HCT116 (cell line): ENCODE data around the gene PLCH2. TPM values are rescaled to one million over a fixed set of nuclear protein-coding genes. Genes with fewer than 3 reads are reported as not detected.

Experiments used
- ATAC-seq: fragments of 200-7000 bp; cut with Tn5 transposase; 2 replicates; pipeline ENCODE4 v1.9.1; 2020; ENCODE audit warnings: mild to moderate bottlenecking, moderate library complexity
- BruUV-seq: library from RNA; stranded (reverse); fragments of 400-500 nt; replicated peaks from 2 replicates; lab custom pipeline; 2021; lab: Mats Ljungman, UMichigan
- CTCF ChIA-PET: fragments of 300-600 bp; sonication (Branson Sonifier 250); formaldehyde crosslinking; loops from one replicate; lab custom pipeline; 2021; ENCODE audit warnings: antibody characterized with exemption; lab: Charles Lee
- POLR2A ChIA-PET: fragments of 300-600, 350-600 bp; sonication (Branson Sonifier 250); formaldehyde crosslinking; loops from one replicate; lab custom pipeline; 2021; ENCODE audit warnings: antibody characterized with exemption; lab: Charles Lee
- RAD21 ChIA-PET, 2 experiments: fragments of 300-600 bp; sonication (Branson Sonifier 250); formaldehyde crosslinking; loops; one replicate each; lab custom pipeline; 2023; ENCODE audit warnings: low total read pairs in 2 of 2; ENCODE audit not compliant: uncharacterized antibody in 2 of 2, unreplicated experiment in 2 of 2, low non-redundant PET in 1 of 2; lab: Charles Lee
- DNase-seq: peaks from one replicate; pipeline ENCODE4 v3.0.0-alpha.2; 2010; ENCODE audit warnings: low read depth, low spot score
- H2AFZ ChIP-seq: fragments of 200-600 bp; shearing (Covaris generic), sonication (generic); 2 replicates; pipeline ENCODE4 v1.6.1; 2017; ENCODE audit warnings: low read depth, mixed run types, mixed read lengths, antibody characterized with exemption, low read length; ENCODE audit not compliant: poor library complexity, severe bottlenecking
- H3K27ac ChIP-seq: 2 replicates; pipeline ENCODE4 v1.5.1; 2012; ENCODE audit warnings: low read depth, low read length
- H3K27me3 ChIP-seq: fragments of 200-600 bp; sonication (generic); 2 replicates; pipeline ENCODE4 v1.6.1; 2016; ENCODE audit warnings: mixed run types, low read length, mixed read lengths; ENCODE audit not compliant: insufficient read depth
- H3K36me3 ChIP-seq, 2 experiments: fragments of 200-500 bp in 1 of 2; fragments of 200-600 bp in 1 of 2; sonication (Bioruptor generic) in 1 of 2; sonication (generic) in 1 of 2; 2 replicates each; pipeline versions ENCODE4 v1.5.1 to v1.6.1; 2014 to 2016; ENCODE audit warnings: low read length in 2 of 2, inconsistent platforms in 1 of 2, mixed read lengths in 1 of 2, mixed run types in 1 of 2; ENCODE audit not compliant: insufficient read depth in 2 of 2, control insufficient read depth in 1 of 2
- H3K4me1 ChIP-seq, 2 experiments: fragments of 200-600 bp in 1 of 2; sonication (generic) in 1 of 2; 2 replicates each; pipeline versions ENCODE4 v1.5.1 to v1.6.1; 2012 to 2017; ENCODE audit warnings: low read length in 2 of 2, inconsistent platforms in 1 of 2, mild to moderate bottlenecking in 1 of 2, mixed read lengths in 1 of 2, mixed run types in 1 of 2, moderate library complexity in 1 of 2; ENCODE audit not compliant: insufficient read depth in 2 of 2, control insufficient read depth in 1 of 2
- H3K4me2 ChIP-seq: fragments of 200-600 bp; sonication (generic); 2 replicates; pipeline ENCODE4 v1.6.1; 2017; ENCODE audit warnings: mixed run types, low read length, mixed read lengths
- H3K4me3 ChIP-seq, 2 experiments: fragments of 200-600 bp in 1 of 2; sonication (generic) in 1 of 2; replicated peaks in 1 of 2; 2 replicates each; pipeline ENCODE4 v1.5.1; 2011 to 2016; ENCODE audit warnings: low read length in 2 of 2, control low read depth in 1 of 2, low read depth in 1 of 2, mild to moderate bottlenecking in 1 of 2, mixed read lengths in 1 of 2, mixed run types in 1 of 2
- H3K79me2 ChIP-seq: fragments of 200-600 bp; sonication (generic); 2 replicates; pipeline ENCODE4 v1.6.1; 2017; ENCODE audit warnings: mild to moderate bottlenecking, mixed run types, low read length, moderate library complexity, mixed read lengths; ENCODE audit not compliant: insufficient read depth
- H3K9ac ChIP-seq: fragments of 200-600 bp; sonication (generic); 2 replicates; pipeline ENCODE4 v1.6.1; 2016; ENCODE audit warnings: low read length, mixed read lengths
- H3K9me2 ChIP-seq: fragments of 200-600 bp; sonication (generic), shearing (Covaris generic); 2 replicates; pipeline ENCODE4 v1.6.1; 2017; ENCODE audit warnings: mixed run types, mild to moderate bottlenecking, moderate library complexity; ENCODE audit not compliant: insufficient read depth
- H3K9me3 ChIP-seq, 2 experiments: fragments of 200-500 bp in 1 of 2; fragments of 200-600 bp in 1 of 2; sonication (Bioruptor generic) in 1 of 2; sonication (generic) in 1 of 2; 2 replicates each; pipeline ENCODE4 v1.6.1; 2014 to 2017; ENCODE audit warnings: low read length in 2 of 2, mixed read lengths in 2 of 2, inconsistent platforms in 1 of 2, low read depth in 1 of 2, mild to moderate bottlenecking in 1 of 2, mixed run types in 1 of 2, moderate library complexity in 1 of 2; ENCODE audit not compliant: control insufficient read depth in 1 of 2, insufficient read depth in 1 of 2
- H4K20me1 ChIP-seq: fragments of 200-600 bp; sonication (generic), shearing (Covaris generic); 2 replicates; pipeline ENCODE4 v1.6.1; 2017; ENCODE audit warnings: mixed run types, mild to moderate bottlenecking, moderate library complexity; ENCODE audit not compliant: insufficient read depth
- CBX3 ChIP-seq: IDR thresholded peaks from 2 replicates; pipeline ENCODE4 v1.6.1; 2012; ENCODE audit warnings: low read depth
- CEBPB ChIP-seq: IDR thresholded peaks from 2 replicates; pipeline ENCODE4 v1.6.1; 2012; ENCODE audit warnings: low read depth
- CTCF ChIP-seq, 3 experiments: fragments of 200-600 bp in 1 of 3; sonication (generic) in 1 of 3; IDR thresholded peaks in 2 of 3; conservative IDR thresholded peaks in 1 of 3; 2 replicates each; pipeline ENCODE4 v1.5.1; 2012 to 2017; ENCODE audit warnings: low read depth in 2 of 3, low read length in 2 of 3, antibody characterized with exemption in 1 of 3, borderline replicate concordance in 1 of 3, control low read depth in 1 of 3, mild to moderate bottlenecking in 1 of 3, mixed read lengths in 1 of 3, mixed run types in 1 of 3, moderate library complexity in 1 of 3; ENCODE audit not compliant: insufficient read depth in 1 of 3
- JUND ChIP-seq: IDR thresholded peaks from 2 replicates; pipeline ENCODE4 v1.6.1; 2012
- POLR2AphosphoS5 ChIP-seq: IDR thresholded peaks from 2 replicates; pipeline ENCODE4 v1.6.1; 2011; ENCODE audit warnings: mild to moderate bottlenecking, low read depth, low read length, moderate library complexity
- RAD21 ChIP-seq: IDR thresholded peaks from 2 replicates; pipeline ENCODE4 v1.6.1; 2012; ENCODE audit warnings: low read depth, mild to moderate bottlenecking
- SIN3A ChIP-seq: IDR thresholded peaks from 2 replicates; pipeline ENCODE4 v1.6.1; 2012; ENCODE audit warnings: low read depth
- SRF ChIP-seq: IDR thresholded peaks from 2 replicates; pipeline ENCODE4 v1.6.1; 2012; ENCODE audit warnings: low read depth
- YY1 ChIP-seq: IDR thresholded peaks from 2 replicates; pipeline ENCODE4 v1.6.1; 2011; ENCODE audit warnings: low read length, low read depth, moderate library complexity, mild to moderate bottlenecking; ENCODE audit not compliant: insufficient replicate concordance; ENCODE audit errors: extremely low read depth
- ZBTB33 ChIP-seq: IDR thresholded peaks from 2 replicates; pipeline ENCODE4 v1.6.1; 2011; ENCODE audit warnings: mild to moderate bottlenecking, low read length, moderate library complexity; ENCODE audit not compliant: insufficient replicate concordance; ENCODE audit errors: extremely low read depth
- intact Hi-C: fragments of 100-400 bp; cut with micrococcal nuclease; formaldehyde crosslinking; loops from 2 replicates; pipeline ENCODE4 v1.10.0; 2022
- total RNA-seq: library from RNA; stranded (reverse); gene quantifications from one replicate; pipeline ENCODE4 v1.2.1, GENCODE V29; 2021; ENCODE audit not compliant: unreplicated experiment

Gene PLCH2
- total RNA-seq, 1 experiment from 2014 or later, result 2.0 TPM

GRCh38 chr1:2535981-2536380 lies 59.9 kb downstream of the PLCH2 start:
- TF ChIP-seq RAD21, result no peak
- TF ChIP-seq ZBTB33, result no peak
- no peak for TF ChIP-seq SRF
- no peak for TF ChIP-seq SIN3A
- TF ChIP-seq YY1, result no peak
- TF ChIP-seq CBX3, result no peak
- no peak for TF ChIP-seq CTCF (IDR thresholded peaks at IDR 0.05 in 2 of 3, conservative IDR thresholded peaks at IDR 0.05 in 1 of 3; ENCODE audit: borderline replicate concordance in 1 of 3, insufficient read depth in 1 of 3, low read depth in 2 of 3, low read length in 2 of 3)
- TF ChIP-seq CEBPB, result no peak
- TF ChIP-seq POLR2AphosphoS5, result no peak
- TF ChIP-seq JUND, result no peak
- Histone ChIP-seq H3K4me2 (no peak overlapping the region), H3K27me3 (no peaks in the 10 kb centered on the region), H3K4me1 (peaks cover 12 to 31% of the 10 kb centered on the region in 2 experiments; a peak in 3 of 4 replicates), H3K4me3 (no peak overlapping the region), H2AFZ (no peak overlapping the region), H4K20me1 (no peaks in the 10 kb centered on the region), H3K27ac (no peak overlapping the region), H3K79me2 (no peaks in the 10 kb centered on the region), H3K9ac (no peak overlapping the region), H3K9me2 (no peaks in the 10 kb centered on the region), H3K36me3 (no peaks in the 10 kb centered on the region), H3K9me3 (no peaks in the 10 kb centered on the region)
- ATAC-seq, result no peak
- BruUV-seq, result no TSS peak
- ChIA-PET CTCF (no interaction called here), RAD21 (no interaction called here), POLR2A (interaction anchor here (1.6 to 1.7 kb wide), 2 partner anchors 10 kb away, joined by 4 to 6 read pairs; partner anchors contain the start of gene PANK4)
- intact Hi-C loops, result no loop called here
- DNase-seq, result no peak
